Heart right ventricle (tissue), 16 donors: ENCODE measurements around the gene KRTAP4-5. TPM values are rescaled to one million over a fixed set of nuclear protein-coding genes. Genes with fewer than 3 reads are reported as not detected.
"Not testable (repeated sequence)": the region's sequence is repeated elsewhere in the genome, so short reads cannot be mapped to it uniquely, and the experiment has no call there.

Experiments
- ATAC-seq, 8 donors: fragments of 200-7000 bp; cut with Tn5 transposase; one replicate each; pipeline ENCODE4 v1.9.1; 2020; ENCODE audit warnings: mild to moderate bottlenecking in 8 of 8, moderate library complexity in 8 of 8, moderate number of reproducible peaks in 1 of 8
- DNase-seq, 2 donors: peaks; one replicate each; pipeline ENCODE4 v3.0.0-alpha.2; 2020
- H3K27ac ChIP-seq, 10 donors: fragments of 200-600 bp; sonication (generic) in 2 of 10; one replicate each; pipeline versions ENCODE4 v1.5.0 to v1.8.0; 2020 to 2022; ENCODE audit warnings: mild to moderate bottlenecking in 3 of 10
- H3K27me3 ChIP-seq, 7 donors: fragments of 200-600 bp; one replicate each; pipeline ENCODE4 v1.8.0; 2021 to 2022; ENCODE audit warnings: mild to moderate bottlenecking in 2 of 7
- H3K36me3 ChIP-seq, 9 donors: fragments of 200-600 bp; sonication (generic) in 1 of 9; one replicate each; pipeline versions ENCODE4 v1.5.0 to v1.8.0; 2020 to 2022; ENCODE audit warnings: mild to moderate bottlenecking in 2 of 9
- H3K4me1 ChIP-seq, 9 donors: fragments of 200-600 bp; sonication (generic) in 1 of 9; one replicate each; pipeline versions ENCODE4 v1.5.0 to v1.8.0; 2020 to 2022; ENCODE audit warnings: mild to moderate bottlenecking in 4 of 9
- H3K4me3 ChIP-seq, 10 donors: fragments of 200-600 bp; sonication (generic) in 2 of 10; one replicate each; pipeline versions ENCODE4 v1.5.0 to v1.8.0; 2020 to 2022; ENCODE audit warnings: mild to moderate bottlenecking in 7 of 10, moderate library complexity in 2 of 10
- H3K9me3 ChIP-seq, 11 donors: fragments of 200-600 bp in 10 of 11; sonication (generic) in 2 of 11; one replicate each; pipeline versions ENCODE4 v1.5.0 to v1.8.0; 2013 to 2022; ENCODE audit warnings: mild to moderate bottlenecking in 2 of 11, control low read depth in 1 of 11, moderate library complexity in 1 of 11
- WGBS, 2 donors: extraction: QIAGEN DNeasy Blood & Tissue Kit; methylation state at CpG; one replicate each; pipeline ENCODE4 v1.1.7; 2013; ENCODE audit warnings: inconsistent platforms in 1 of 2; 5-methylcytosine and 5-hydroxymethylcytosine counted together
- intact Hi-C, 10 donors: fragments of 100-400 bp; cut with DNase I; formaldehyde crosslinking; loops; one replicate each; pipeline versions ENCODE4 v1.11.1 to v1.14.2; 2022
- polyA plus RNA-seq, 2 donors: library from polyadenylated mRNA; stranded (reverse); fragments of 200-250 nt; gene quantifications; one replicate each; pipeline ENCODE4 v1.2.3, GENCODE V29; 2013
- total RNA-seq, 10 donors: library from RNA; stranded (reverse); fragmentation: NEBNext Ultra II Directional in 3 of 10; extraction: Animal tissue kit (Norgen Biotek cat#: 25700) in 3 of 10; gene quantifications; one replicate each; pipeline versions ENCODE4 v1.2.1 to v1.2.4, GENCODE V29; 2021 to 2023
- TF ChIP-seq, protein P1 (sequence below), 9 donors: fragments of 200-600 bp; sonication (generic) in 2 of 9; IDR thresholded peaks; one replicate each; pipeline versions ENCODE4 v1.5.0 to v1.8.0; 2021 to 2022; ENCODE audit warnings: antibody characterized with exemption in 9 of 9, mild to moderate bottlenecking in 5 of 9, moderate library complexity in 1 of 9
- donor health status: Arrhythmogenic right ventricular cardiomyopathy.
- donor health status: ischemic (EF 13 %, LVEDD 7.1; RV severe dilation, severe dysfunction).
- donor health status: healthy with polysubstance abuse.
- donor health status: DM: no; HTN: yes; CAD: no.
- donor health status: DM: no; HTN: no; CAD: no.
- donor health status: ischemic (EF 25% LVEDD 6.9; RV normal size, moderate dysfunction).
- donor health status: ischemic (EF 25% LVEDD 5.7; RV mildly dilated, moderate dysfunction).
- donor health status: healthy.
- donor health status: DM: yes; HTN: yes; CAD: no.
- donor health status: Ischemic cardiomyopathy.
- donor health status: ischemic (EF 35%, LVEDD 5.7; RV mildly dilated, moderate dysfunction).
- donor health status: nonischemic (EF 11% LVEDD 7.7; RV severe dilation, severe dysfunction).
- donor health status: DM: yes; HTN: yes; CAD: no.
- donor health status: PGD.
- donor health status: ischemic (EF 29% LVEDD 5.4; RV normal size, mild dysfunction).
- donor health status: nonischemic (EF 23%, LVEDD 6.1; RV moderate dilation, normal function).

KRTAP4-5 gene
- total and polyA plus RNA-seq, 12 donors, result not detected

DNA sequence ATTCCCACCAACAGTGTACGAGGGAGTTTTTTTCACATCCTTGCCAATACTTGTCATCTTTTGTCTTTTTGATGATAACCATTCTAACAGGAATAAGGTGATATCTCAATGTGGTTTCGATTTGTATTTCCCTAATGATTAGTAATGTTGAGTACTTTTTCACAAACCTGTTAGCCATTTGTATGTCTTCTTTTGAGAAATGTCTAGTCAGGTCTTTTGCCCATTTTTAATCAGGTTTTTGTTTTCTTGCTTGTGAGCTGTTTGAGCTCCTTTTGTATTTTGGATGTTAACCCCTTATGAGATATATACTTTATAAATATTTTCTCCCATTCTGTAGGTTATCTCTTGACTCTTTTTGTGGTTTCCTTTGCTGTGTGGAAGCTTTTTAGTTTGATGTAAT lies 1.9 kb upstream of the KRTAP4-5 start:
- Histone ChIP-seq H3K4me3 (no peak overlapping the region), H3K9me3 (no peaks in the 10 kb centered on the region), H3K27me3 (peaks cover 0 to 34% (median 12%) of the 10 kb centered on the region in 7 donors), H3K4me1 (no peaks in the 10 kb centered on the region), H3K27ac (no peak overlapping the region), H3K36me3 (no peaks in the 10 kb centered on the region)
- intact Hi-C loops, result no loop called here
- ATAC-seq, result no peak
- 63 to 76% methylated on average over 2 of the region's 2 CpGs for WGBS, 2 donors
- no peak for DNase-seq
- TF ChIP-seq, protein P1, sequence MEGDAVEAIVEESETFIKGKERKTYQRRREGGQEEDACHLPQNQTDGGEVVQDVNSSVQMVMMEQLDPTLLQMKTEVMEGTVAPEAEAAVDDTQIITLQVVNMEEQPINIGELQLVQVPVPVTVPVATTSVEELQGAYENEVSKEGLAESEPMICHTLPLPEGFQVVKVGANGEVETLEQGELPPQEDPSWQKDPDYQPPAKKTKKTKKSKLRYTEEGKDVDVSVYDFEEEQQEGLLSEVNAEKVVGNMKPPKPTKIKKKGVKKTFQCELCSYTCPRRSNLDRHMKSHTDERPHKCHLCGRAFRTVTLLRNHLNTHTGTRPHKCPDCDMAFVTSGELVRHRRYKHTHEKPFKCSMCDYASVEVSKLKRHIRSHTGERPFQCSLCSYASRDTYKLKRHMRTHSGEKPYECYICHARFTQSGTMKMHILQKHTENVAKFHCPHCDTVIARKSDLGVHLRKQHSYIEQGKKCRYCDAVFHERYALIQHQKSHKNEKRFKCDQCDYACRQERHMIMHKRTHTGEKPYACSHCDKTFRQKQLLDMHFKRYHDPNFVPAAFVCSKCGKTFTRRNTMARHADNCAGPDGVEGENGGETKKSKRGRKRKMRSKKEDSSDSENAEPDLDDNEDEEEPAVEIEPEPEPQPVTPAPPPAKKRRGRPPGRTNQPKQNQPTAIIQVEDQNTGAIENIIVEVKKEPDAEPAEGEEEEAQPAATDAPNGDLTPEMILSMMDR (IDR thresholded peaks at IDR 0.05), result no peak

DNA sequence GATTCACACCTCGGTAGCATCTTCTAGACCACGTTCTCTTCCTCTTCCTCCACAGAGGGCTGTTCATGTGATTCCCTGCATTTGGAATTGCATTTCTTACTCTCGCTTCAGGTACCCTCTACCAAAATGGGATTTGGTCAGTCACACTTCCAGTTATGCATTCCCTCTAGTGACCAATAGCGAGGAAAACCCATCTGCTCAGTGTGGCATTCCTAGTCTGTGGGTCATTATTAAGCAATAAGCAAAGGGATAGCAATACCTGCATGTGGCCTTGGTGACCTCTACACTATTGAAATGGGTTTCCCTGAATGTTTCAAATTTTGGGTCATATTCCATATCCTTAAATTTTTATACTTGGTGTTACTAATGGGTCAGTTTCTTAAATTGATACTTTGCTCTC lies 401 bp upstream of the KRTAP4-5 start:
- intact Hi-C loops, result no loop called here
- no peak for DNase-seq
- WGBS, 2 donors, result 77 to 81% methylated on average over 4 of the region's 4 CpGs
- peaks cover 0 to 26% (median 9%) of the 10 kb centered on the region in 7 donors for H3K27me3 ChIP-seq
- no peaks in the 10 kb centered on the region for H3K9me3 ChIP-seq
- H3K4me1 ChIP-seq, result no peaks in the 10 kb centered on the region
- no peaks in the 10 kb centered on the region for H3K36me3 ChIP-seq
- no peak overlapping the region for H3K27ac ChIP-seq
- ATAC-seq, result no peak
- TF ChIP-seq, protein P1 (IDR thresholded peaks at IDR 0.05), result no peak
- H3K4me3 ChIP-seq, result no peak overlapping the region

DNA sequence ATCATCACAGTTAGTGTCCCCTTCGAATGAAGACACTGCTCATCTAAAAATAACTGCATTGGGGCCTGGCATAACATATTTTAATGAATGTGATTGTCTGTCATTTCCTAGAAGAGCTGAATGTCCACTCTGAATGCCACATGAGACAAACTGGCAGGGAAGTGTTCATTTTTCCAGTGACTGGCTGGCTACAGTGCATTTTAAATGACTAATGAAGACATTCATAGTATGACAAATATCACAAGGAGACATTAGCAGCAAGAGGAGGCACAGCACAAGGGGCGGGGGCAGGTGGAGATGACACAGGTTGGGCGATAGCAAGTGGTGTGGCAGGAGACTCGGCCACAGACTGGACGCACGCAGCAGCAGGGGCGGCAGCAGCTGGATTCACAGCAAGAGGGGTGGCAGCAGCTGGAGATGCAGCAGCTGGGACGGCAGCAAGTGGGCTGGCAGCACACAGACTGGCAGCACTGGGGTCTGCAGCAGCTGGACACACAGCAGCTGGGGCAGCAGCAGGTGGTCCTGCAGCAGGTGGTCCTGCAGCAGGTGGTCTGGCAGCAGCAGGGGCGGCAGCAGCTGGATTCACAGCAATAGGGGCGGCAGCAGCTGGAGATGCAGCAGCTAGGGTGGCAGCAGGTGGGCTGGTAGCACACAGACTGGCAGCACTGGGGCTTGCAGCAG lies 514 bp downstream of the KRTAP4-5 start:
- WGBS, 2 donors, result 72 to 78% methylated on average over 10 of the region's 10 CpGs
- peaks cover 0 to 25% (median 9%) of the 10 kb centered on the region in 7 donors for H3K27me3 ChIP-seq
- DNase-seq, H3K4me3 ChIP-seq, H3K27ac ChIP-seq, intact Hi-C loops, H3K36me3 ChIP-seq, H3K4me1 ChIP-seq, ATAC-seq, H3K9me3 ChIP-seq: not testable (repeated sequence)

DNA sequence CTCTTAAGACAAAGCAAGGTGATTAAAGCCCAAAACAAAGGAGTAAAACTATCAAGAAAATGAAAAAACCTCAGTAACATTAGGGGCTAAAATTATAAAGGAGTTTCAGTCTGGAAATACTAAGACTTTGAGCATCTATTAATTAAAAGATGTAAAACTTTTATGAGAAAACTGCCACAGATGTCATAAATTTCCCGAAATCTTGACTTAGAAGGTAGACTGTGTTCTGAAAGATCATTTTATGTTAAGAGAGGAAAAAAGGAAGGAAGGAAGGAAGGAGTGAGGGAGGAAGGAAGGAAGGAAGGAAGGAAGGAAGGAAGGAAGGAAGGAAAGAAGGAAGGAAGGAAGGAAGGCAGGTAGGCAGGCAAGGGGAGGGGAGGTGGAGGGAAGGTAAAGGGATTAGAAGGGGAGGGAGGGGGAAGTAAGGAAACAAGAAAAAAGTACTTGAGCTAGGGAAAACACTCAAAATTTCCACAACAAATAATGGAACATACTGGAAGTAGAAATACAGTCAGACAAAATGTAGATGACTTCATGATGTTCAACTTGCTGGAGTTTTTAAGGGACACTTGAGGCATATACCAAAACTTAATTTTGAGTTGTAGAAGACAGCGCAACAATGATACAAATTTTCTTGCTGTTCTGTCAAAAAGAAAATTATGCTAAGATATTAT lies 2.0 kb downstream of the KRTAP4-5 start:
- Histone ChIP-seq H3K4me3 (no peak overlapping the region), H3K27me3 (peaks cover 0 to 15% (median 9%) of the 10 kb centered on the region in 7 donors), H3K36me3 (no peaks in the 10 kb centered on the region), H3K27ac (no peak overlapping the region), H3K4me1 (no peaks in the 10 kb centered on the region), H3K9me3 (peaks cover 0 to 18% (median 5%) of the 10 kb centered on the region in 11 donors)
- no peak for ATAC-seq
- TF ChIP-seq, protein P1 (IDR thresholded peaks at IDR 0.05), result no peak
- WGBS, 2 donors, result 85 to 92% methylated on average over 2 of the region's 2 CpGs
- intact Hi-C loops, result no loop called here
- DNase-seq, result no peak

DNA sequence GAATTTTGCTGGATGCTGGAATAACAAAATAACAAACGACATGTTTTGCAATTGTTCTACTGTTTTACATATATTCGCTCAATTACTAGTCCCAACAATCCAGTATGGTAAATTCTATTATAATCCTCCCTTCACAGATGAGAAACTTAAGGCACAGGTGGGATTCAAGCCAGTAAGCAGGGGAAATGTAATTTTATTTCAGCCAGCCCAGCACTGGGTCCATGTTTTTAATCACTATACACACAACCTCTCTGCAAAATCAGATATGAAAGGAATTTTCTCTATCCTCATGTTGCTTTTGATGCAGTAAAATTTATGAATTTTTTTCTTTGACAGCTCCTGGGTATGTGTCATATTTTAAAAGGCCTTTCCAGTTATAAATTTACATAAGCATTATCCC lies 4.4 kb downstream of the KRTAP4-5 start:
- H3K4me1 ChIP-seq, result no peaks in the 10 kb centered on the region
- no peaks in the 10 kb centered on the region for H3K36me3 ChIP-seq
- no peak overlapping the region for H3K4me3 ChIP-seq
- ATAC-seq (no peak), DNase-seq (no peak)
- H3K27ac ChIP-seq, result no peak overlapping the region
- intact Hi-C loops, result no loop called here
- 78 to 85% methylated on average over 2 of the region's 2 CpGs for WGBS, 2 donors
- TF ChIP-seq, protein P1 (IDR thresholded peaks at IDR 0.05), result no peak
- H3K9me3 ChIP-seq, result peaks cover 0 to 31% (median 5%) of the 10 kb centered on the region in 11 donors
- H3K27me3 ChIP-seq, result peaks cover 0 to 15% (median 2%) of the 10 kb centered on the region in 7 donors
